Measurements from ENCODE around the gene AGXT2.
A peak's percentile ranks its signal among the peaks of the same experiment; 100 is the strongest.

The AGXT2 gene

DNA sequence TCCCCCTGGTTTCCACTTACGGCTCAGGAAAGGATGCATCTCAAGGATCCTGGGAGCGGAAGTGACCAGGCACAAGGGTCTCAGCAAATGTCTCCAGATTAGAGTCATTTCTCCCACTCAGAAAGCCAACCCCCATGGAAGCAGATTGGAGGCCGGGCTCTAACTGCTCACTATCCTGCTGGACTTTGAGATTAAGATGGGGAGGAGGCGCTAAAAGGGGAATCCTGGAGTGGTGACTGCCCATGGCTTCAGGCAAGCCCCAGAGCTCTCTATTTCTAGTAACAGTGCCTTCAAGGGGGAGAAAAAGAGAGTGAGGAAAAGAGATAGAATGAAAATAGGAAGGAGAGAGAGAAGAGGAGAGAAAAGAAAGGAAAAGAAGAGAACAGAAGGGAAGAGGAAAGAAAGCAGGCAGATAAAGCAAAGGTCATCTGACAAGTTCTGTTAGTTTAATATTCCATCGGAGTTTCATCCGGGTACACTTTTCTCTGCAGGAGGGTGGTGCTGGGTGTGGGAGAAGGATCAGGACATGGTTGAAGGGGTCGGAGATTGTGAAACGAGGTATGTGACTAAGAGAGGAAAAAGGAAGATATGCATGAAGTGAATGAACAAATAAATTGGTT, at the start of gene AGXT2:
AGXT2 (minus strand) TSS at position 165 of the 620 bp plus-strand sequence; CDS start at position 108, 57 bp downstream.
- no peak for DNase-seq (ENCODE audit: low read depth in 2 of 2)

DNA sequence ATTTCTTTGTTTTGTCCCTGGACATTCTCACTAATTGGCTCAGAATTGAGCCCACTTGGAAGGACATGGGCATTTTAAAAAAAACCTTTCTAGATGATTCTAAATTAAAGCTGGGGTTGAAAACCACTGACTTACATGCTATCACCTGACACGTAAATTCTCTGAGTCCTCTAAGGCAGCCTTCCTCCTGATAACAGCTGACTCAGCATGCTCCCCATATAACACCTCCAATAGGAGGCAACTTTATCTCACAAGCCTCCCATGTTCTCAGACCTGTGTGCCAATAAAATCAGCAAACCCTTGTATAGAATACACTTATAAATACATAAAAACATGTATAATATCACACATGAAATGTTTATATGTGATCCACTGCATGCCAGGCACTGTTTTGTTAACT, 49.2 kb upstream of the AGXT2 start:
- no peak for DNase-seq (ENCODE audit: low read depth in 2 of 2)

DNA sequence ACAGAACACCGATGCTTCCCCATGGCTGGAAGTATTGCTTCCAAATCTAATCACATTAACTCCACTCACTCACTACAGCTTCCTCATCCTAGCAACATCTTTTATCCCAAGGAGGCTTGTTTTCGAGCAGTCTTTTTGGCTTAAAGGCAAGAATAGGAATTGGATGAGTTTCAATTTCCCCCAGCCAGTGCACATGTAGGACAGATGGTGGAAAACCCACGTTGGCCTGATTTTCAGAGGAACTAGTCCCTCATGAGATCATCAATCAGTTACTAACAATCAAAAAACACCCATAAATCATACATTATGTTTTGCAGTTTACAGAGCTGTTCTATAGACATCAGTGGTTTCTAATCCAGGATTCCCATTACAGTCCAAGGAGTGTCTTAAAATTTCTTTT, 48.5 kb upstream of the AGXT2 start:
- DNase-seq (ENCODE audit: low read depth in 2 of 2), result no peak

- no peak for DNase-seq (ENCODE audit: low read depth in 2 of 2)
These were observed 47.6 kb upstream of the AGXT2 start for GRCh38 chr5:35095366-35095765.

GRCh38 chr5:35094948-35095347, 47.2 kb upstream of the AGXT2 start:
- no peak for DNase-seq (ENCODE audit: low read depth in 2 of 2)

- DNase-seq (ENCODE audit: low read depth in 2 of 2), result no peak
These were observed 45.0 kb upstream of the AGXT2 start for GRCh38 chr5:35092703-35093102.

DNA sequence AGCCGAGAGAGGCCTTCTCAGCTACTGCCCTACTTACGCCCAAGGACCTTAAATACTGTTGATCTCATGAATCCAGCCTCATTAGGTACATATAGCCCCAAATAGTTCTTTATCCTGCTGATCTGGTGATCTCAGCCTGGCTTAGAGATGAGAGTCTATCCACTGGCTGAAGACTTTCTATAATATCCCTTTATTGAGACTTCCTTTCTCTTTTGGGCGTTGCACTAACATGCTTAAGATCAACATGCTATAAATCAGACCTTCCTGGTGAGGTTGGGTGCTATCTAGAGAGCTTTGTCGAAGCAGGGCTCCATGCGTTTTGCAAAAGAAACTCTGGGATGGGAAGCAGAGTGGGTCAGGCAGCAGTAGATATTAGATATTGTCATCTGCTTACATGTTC, 44.0 kb upstream of the AGXT2 start:
- DNase-seq (ENCODE audit: low read depth in 2 of 2), result no peak

DNA sequence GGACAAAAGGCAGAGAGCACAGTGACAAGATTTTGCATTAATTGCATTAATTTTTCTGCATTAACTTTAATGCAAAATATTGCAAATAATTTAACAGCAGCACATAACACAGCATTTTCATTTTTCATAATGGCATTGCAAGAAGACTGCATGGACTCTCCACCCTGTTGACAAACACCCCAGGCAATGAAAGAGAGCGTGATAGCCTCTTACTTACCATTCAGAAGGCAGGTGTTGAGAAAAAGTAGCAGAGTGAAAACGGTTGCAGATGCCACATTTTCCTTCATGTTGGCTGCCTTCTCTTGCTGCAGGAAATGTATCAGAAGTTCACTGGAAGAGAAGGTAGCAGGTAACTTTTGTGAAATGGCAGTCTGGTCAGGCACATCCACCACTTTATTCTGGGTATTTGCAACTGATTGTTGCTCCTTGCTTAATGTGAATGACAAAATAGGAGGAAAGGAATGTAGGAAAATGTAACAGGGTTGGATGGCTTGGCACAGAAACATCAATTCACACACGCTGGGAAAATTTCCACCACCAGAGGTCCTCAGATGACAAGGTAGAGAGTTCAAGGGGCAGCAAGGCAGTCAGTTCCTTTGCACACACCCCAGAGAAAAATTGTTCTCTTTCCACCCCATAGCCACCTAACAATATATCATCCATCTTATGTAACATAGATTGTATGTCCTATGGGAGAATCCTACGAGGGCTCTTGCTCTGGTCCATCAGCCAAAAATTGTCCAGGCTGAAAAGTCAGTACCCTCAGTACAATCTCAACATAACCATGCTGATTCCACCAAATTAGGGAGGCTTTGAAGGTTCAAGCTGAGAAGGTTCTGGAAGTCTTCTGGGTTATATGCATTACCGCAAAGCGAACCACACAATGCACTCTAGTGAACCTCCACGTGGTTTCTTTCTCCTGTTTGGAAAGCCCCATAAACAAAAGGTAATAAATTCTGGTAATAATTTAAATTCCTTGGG, 41.9 kb upstream of the AGXT2 start:
- DNase-seq (ENCODE audit: low read depth in 2 of 2), result peak; percentile 17 to 43

GRCh38 chr5:35087991-35088390, 40.2 kb upstream of the AGXT2 start:
- no peak for DNase-seq (ENCODE audit: low read depth in 2 of 2)

- DNase-seq (ENCODE audit: low read depth in 2 of 2), result no peak
These were observed 35.4 kb upstream of the AGXT2 start for GRCh38 chr5:35083150-35083549.

DNA sequence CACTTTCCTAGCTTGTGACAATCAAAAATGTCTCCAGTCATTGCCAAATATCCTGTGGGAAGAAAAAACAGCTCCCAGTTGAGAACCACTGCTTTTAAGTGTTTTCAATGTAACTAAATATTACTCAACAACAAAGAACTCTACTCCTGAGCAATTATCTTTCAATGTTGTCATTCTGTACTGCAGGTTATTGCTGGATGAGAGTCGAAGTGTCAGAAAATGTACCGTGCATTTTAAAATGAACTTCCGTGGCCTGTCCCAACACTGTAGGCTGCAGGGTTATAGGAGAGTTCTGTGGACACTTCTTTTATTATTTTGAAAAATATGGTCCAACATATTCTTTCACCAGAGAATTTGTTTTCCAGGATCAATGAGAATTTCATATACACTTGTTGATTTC, 34.8 kb upstream of the AGXT2 start:
- no peak for DNase-seq (ENCODE audit: low read depth in 2 of 2)

- no peak for DNase-seq (ENCODE audit: low read depth in 2 of 2)
These were observed 33.4 kb upstream of the AGXT2 start for GRCh38 chr5:35081134-35081533.

- no peak for DNase-seq (ENCODE audit: low read depth in 2 of 2)
These were observed 25.4 kb upstream of the AGXT2 start for GRCh38 chr5:35073160-35073559.

DNA sequence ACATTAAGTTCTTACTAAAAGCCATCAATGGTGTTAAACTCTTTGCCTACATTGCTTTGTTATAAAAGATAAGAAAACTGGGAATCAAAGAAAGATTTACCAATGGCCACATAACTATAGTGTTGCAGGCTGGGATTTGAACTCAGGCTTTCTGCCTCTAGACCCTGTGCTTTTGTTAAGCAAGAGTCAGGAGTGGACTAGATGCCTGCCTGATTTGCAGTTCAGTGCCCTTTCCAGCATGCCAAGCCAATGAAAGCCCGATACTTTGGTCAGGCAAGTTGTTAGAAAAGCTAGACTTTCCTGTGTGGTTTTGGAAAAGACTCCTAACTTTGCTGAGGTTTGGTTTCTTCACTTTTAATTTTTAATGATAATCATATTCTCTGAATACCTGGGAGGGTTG, 21.4 kb upstream of the AGXT2 start:
- DNase-seq (ENCODE audit: low read depth in 2 of 2), result no peak

- DNase-seq (ENCODE audit: low read depth in 2 of 2), result no peak
These were observed 20.2 kb upstream of the AGXT2 start for GRCh38 chr5:35067985-35068384.

- no peak for DNase-seq (ENCODE audit: low read depth in 2 of 2)
These were observed 18.6 kb upstream of the AGXT2 start for GRCh38 chr5:35066260-35066795.

- no peak for DNase-seq (ENCODE audit: low read depth in 2 of 2)
These were observed 15.7 kb upstream of the AGXT2 start for GRCh38 chr5:35063414-35063813.

DNA sequence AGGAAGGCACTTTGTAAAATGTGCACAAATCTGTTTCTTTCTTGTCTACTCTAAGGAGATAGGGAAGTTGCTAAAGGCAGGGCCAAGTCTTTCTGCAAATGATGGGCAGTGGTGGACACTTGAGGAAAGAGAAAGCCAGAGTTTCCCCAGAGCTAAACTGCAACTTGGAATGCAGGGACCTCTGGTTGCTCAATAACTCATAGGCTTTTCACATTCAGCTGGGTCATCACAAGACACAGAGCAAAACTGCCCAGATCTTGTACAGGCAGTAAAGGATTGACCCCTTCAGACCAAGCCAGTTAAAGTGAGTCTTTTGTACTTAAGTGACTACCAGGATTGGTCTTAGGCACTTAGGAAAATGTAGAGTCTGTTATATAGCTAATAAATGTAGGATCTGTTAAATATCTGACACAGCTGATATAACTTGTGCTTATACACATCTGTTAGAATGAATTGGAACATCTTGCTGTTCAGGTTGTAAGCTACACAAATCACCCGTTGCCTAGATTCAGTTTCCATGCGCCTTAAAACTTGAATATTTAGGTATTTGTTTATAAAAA, 13.5 kb upstream of the AGXT2 start:
- no peak for DNase-seq (ENCODE audit: low read depth in 2 of 2)

- no peak for DNase-seq (ENCODE audit: low read depth in 2 of 2)
These were observed 12.5 kb upstream of the AGXT2 start for GRCh38 chr5:35060236-35060635.

- DNase-seq (ENCODE audit: low read depth in 2 of 2), result no peak
These were observed 11.5 kb upstream of the AGXT2 start for GRCh38 chr5:35059251-35059650.

DNA sequence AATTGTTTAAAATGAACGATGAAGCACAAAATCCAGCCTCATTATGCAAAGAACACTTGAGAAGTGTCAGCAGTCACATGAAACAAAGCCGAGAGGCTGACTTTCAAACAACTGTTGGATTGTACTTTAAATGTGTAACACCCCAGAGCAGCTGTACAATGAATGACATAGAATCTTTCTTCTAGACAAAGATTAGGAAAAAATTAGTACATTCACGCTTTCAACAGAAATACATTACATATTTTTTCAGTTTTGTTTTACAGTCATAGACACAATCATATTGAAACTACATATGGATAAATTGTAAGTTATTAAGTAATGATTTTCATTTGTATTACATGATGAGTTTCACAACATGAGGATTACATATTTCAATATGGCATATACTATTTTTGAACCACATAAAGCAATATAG, 10.6 kb upstream of the AGXT2 start:
- no peak for DNase-seq (ENCODE audit: low read depth in 2 of 2)

DNA sequence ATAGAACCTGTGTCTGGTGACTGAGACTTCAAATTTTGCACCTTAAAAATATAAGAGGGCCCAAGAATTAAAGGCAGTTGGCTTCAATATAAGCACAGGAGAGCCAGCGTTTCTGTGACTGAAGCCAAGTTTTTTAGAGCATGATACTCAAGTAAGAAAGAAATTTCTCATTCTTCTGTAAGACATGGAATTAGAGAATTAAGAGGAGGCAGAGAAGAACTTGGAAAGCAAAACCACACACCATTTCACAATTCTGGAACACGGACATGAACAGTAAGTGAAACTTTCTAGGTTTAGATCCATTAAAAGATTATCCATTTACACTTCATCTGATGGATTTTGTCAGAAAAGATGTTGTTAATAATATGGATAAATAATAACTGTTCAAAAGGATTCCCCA, 8.9 kb upstream of the AGXT2 start:
- DNase-seq (ENCODE audit: low read depth in 2 of 2), result no peak

GRCh38 chr5:35052838-35053237, 5.1 kb upstream of the AGXT2 start:
- DNase-seq (ENCODE audit: low read depth in 2 of 2), result no peak
